GM12872 (cell line): ENCODE data around the gene RFC5.

Experiments
- TF ChIP-seq, protein P1 (sequence below): IDR thresholded peaks from 3 replicates; pipeline ENCODE4 v1.5.1; 2011; ENCODE audit warnings: low read depth, mild to moderate bottlenecking, low read length, moderate library complexity; ENCODE audit not compliant: insufficient read depth

RFC5 gene

GRCh38 chr12:118044577-118044976 lies 28.1 kb downstream of the RFC5 start:
- TF ChIP-seq, protein P1, sequence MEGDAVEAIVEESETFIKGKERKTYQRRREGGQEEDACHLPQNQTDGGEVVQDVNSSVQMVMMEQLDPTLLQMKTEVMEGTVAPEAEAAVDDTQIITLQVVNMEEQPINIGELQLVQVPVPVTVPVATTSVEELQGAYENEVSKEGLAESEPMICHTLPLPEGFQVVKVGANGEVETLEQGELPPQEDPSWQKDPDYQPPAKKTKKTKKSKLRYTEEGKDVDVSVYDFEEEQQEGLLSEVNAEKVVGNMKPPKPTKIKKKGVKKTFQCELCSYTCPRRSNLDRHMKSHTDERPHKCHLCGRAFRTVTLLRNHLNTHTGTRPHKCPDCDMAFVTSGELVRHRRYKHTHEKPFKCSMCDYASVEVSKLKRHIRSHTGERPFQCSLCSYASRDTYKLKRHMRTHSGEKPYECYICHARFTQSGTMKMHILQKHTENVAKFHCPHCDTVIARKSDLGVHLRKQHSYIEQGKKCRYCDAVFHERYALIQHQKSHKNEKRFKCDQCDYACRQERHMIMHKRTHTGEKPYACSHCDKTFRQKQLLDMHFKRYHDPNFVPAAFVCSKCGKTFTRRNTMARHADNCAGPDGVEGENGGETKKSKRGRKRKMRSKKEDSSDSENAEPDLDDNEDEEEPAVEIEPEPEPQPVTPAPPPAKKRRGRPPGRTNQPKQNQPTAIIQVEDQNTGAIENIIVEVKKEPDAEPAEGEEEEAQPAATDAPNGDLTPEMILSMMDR = no peak

- TF ChIP-seq, protein P1 = no peak
These were observed 29.9 kb downstream of the RFC5 start for GRCh38 chr12:118046430-118046829.

DNA sequence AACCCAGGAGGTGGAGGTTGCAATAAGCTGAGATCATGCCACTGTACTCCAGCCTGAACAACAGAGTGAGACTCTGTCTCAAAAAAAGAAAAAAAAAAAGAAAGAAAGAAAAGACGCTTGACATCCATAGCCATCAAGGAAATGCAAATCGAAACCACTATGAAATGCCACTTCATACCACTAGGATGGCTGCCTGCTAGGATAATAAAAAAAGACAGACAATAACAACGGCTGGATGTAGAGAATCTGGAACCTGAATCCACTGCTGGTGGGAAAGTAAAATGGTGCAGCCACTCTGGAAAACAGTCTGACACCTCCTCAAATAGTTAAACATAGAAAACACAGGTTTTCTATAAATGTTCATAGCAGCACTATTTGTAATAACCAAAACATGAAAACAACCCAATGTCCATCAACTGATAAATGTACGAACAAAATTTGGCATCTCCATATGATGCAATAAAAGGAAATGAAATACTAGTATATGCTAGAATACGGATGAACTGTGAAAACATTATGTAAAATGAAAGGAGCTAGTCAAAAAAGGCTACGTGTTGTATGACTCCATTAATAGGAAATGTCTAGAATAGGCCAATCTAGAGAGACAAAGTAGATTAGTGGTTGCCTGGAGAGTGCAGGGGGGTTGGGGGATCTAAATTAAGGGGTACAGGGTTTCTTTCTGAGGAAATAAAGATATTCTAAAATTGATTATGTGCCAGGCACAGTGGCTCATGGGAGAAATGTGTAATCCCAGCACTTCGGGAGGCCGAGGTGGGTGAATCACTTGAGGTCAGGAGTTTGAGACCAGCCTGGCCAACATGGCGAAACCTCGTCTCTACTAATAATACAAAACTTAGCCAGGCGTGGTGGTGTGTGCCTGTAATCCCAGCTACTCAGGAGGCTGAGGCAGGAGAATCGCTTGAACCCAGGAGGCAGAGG lies 34.7 kb downstream of the RFC5 start:
- TF ChIP-seq, protein P1 = no peak

DNA sequence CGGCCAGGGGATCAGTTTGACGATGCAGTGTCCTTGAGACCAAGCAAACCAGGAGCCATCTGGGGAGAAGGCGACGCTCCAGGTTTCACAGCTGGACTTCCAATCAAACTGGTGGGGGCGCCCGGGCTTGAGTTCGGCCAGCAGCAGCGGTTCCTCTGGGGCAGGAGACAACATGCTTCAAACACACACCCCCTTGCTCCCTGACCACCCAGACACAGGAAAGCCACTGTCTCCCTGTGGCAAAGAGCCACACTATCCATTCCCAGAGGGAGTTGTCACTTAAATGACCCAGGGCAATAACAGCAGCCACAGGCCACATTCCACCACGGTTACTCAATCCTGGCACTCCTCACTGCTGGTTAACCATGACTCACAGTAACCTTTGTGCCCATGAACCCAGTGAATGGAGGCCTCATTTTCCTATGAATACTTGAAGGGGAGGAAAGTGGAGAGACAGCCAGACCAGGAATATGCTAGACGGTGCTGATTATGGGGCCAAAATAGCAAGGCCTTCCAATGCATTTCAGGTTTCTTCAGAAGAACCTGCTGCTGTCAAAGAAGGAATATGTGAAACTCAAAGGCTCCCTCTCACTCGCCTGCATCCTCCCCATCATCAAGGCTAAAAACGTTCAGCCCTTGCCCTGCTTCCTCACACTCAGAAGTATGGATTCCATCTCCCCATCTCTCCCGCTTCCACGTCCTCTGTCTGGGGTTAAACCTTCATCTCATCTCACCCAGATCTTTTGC lies 36.0 kb downstream of the RFC5 start:
- TF ChIP-seq, protein P1 = no peak

DNA sequence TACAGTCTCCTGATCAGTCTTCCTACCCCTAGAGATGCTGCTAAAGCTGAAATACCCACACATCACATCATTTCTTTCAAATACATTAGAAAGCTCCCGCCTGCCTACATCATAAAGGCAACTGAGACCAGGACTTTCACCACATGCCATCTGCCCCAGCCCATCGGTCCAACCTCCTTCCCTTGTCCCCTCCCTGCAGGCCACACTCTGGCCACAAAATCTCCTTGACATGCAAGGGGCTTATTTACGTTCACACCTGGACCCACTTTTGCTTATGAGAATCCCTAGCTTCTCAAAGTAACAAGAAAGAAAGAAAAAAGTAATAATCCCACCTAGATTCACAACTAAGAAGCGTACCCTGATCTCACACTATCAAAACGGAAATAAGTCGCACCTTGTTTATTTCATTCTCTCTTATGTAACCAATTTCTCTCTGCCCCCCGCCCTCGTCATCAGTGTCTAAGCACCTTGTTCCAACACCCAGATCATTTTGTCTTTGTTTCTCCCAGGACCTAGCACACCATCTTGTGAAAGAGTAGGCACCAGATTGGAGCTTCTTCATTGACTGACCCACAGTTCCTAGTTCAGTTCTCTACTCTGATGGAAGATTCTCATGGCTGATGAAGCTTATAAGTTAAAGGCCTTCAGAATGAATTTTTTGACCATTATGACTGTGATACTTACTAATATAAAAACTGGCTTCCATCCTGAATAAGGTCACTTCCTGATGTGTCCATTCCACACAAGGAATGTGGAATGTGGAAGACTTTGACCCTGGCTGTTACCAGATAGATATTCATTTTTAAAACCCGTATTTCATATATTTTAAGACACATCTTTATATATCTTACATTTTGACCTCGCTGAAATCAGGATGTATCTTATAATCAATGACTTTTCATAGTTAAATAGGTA lies 36.8 kb downstream of the RFC5 start:
- TF ChIP-seq, protein P1 = no peak

GRCh38 chr12:118055144-118055557 lies 38.6 kb downstream of the RFC5 start:
- TF ChIP-seq, protein P1 = peak; percentile 76
